CD14-positive monocyte (primary cell): ENCODE results near the gene ME1. TPM values are rescaled to one million over a fixed set of nuclear protein-coding genes. Genes with fewer than 3 reads are reported as not detected.

Experiments
- DNase-seq, 3 donors: peaks; one replicate each; pipeline ENCODE4 v3.0.0-alpha.2; 2011 to 2022
- H2AFZ ChIP-seq: 2 replicates; pipeline ENCODE4 v1.6.0; 2012; ENCODE audit warnings: mild to moderate bottlenecking, low read depth, low read length, inconsistent platforms; ENCODE audit not compliant: insufficient read depth, poor library complexity, severe bottlenecking
- H3K27ac ChIP-seq, 2 donors: 1 replicate in 1 of 2; 2 replicates in 1 of 2; pipeline ENCODE4 v1.5.1; 2012 to 2013; ENCODE audit warnings: low read length in 2 of 2, control low read depth in 1 of 2, inconsistent platforms in 1 of 2, low read depth in 1 of 2, mild to moderate bottlenecking in 1 of 2
- H3K27me3 ChIP-seq, 2 donors: one replicate each; pipeline versions ENCODE4 v1.6.0 to v1.6.1; 2011 to 2013; ENCODE audit warnings: low read length in 2 of 2; ENCODE audit not compliant: control insufficient read depth in 2 of 2, insufficient read depth in 2 of 2
- H3K36me3 ChIP-seq, 2 donors: replicated peaks in 1 of 2; 1 replicate in 1 of 2; 2 replicates in 1 of 2; pipeline versions ENCODE4 v1.5.1 to v1.6.1; 2012 to 2013; ENCODE audit warnings: low read length in 2 of 2, control low read depth in 1 of 2, inconsistent platforms in 1 of 2, mild to moderate bottlenecking in 1 of 2; ENCODE audit not compliant: insufficient read depth in 2 of 2, control insufficient read depth in 1 of 2
- H3K4me1 ChIP-seq, 2 donors: 1 replicate in 1 of 2; 2 replicates in 1 of 2; pipeline versions ENCODE4 v1.5.1 to v1.6.1; 2012 to 2013; ENCODE audit warnings: low read length in 2 of 2, control low read depth in 1 of 2, inconsistent platforms in 1 of 2, mild to moderate bottlenecking in 1 of 2, moderate library complexity in 1 of 2; ENCODE audit not compliant: insufficient read depth in 2 of 2, control insufficient read depth in 1 of 2
- H3K4me2 ChIP-seq: replicated peaks from 2 replicates; pipeline ENCODE3; 2012; ENCODE audit warnings: low read length, moderate library complexity, mild to moderate bottlenecking; ENCODE audit not compliant: poor library complexity, severe bottlenecking; ENCODE audit errors: extremely low read depth
- H3K4me3 ChIP-seq, 3 experiments: fragments of 200-600 bp in 1 of 3; sonication (generic) in 1 of 3; replicated peaks in 1 of 3; 1 replicate in 2 of 3; 2 replicates in 1 of 3; pipeline ENCODE4 v1.5.1; 2011 to 2013; ENCODE audit warnings: low read length in 3 of 3, mild to moderate bottlenecking in 3 of 3, control low read depth in 2 of 3, low read depth in 2 of 3, inconsistent platforms in 1 of 3, moderate library complexity in 1 of 3
- H3K79me2 ChIP-seq: 2 replicates; pipeline ENCODE4 v1.6.0; 2012; ENCODE audit warnings: mild to moderate bottlenecking, control low read depth, inconsistent platforms, low read length, moderate library complexity; ENCODE audit not compliant: insufficient read depth
- H3K9ac ChIP-seq: 2 replicates; pipeline ENCODE4 v1.6.0; 2017; ENCODE audit warnings: low read length, mild to moderate bottlenecking; ENCODE audit not compliant: insufficient read depth, poor library complexity, severe bottlenecking
- H3K9me3 ChIP-seq, 2 donors: replicated peaks in 1 of 2; 1 replicate in 1 of 2; 2 replicates in 1 of 2; pipeline versions ENCODE4 v1.5.1 to v1.6.1; 2012 to 2013; ENCODE audit warnings: low read length in 2 of 2, control low read depth in 1 of 2; ENCODE audit not compliant: control insufficient read depth in 1 of 2, insufficient read depth in 1 of 2
- H4K20me1 ChIP-seq: 2 replicates; pipeline ENCODE4 v1.6.0; 2012; ENCODE audit warnings: mild to moderate bottlenecking, low read length, control low read depth, moderate library complexity; ENCODE audit not compliant: insufficient read depth
- H3K27ac Mint-ChIP-seq, 7 donors: one replicate each; pipeline ENCODE4 v1.8.0; 2020; ENCODE audit warnings: mild to moderate bottlenecking in 7 of 7, mixed read lengths in 7 of 7, moderate library complexity in 6 of 7, inconsistent platforms in 2 of 7
- H3K27me3 Mint-ChIP-seq, 3 donors: one replicate each; pipeline ENCODE4 v1.8.0; 2021 to 2022; ENCODE audit warnings: low read depth in 3 of 3, mild to moderate bottlenecking in 3 of 3, mixed read lengths in 3 of 3, moderate library complexity in 3 of 3, inconsistent platforms in 1 of 3
- H3K36me3 Mint-ChIP-seq, 2 donors: one replicate each; pipeline ENCODE4 v1.8.0; 2020; ENCODE audit warnings: mixed read lengths in 2 of 2, inconsistent platforms in 1 of 2, mild to moderate bottlenecking in 1 of 2
- H3K4me1 Mint-ChIP-seq: one replicate; pipeline ENCODE4 v1.8.0; 2020; ENCODE audit warnings: mild to moderate bottlenecking, mixed read lengths
- H3K4me3 Mint-ChIP-seq, 2 donors: one replicate each; pipeline ENCODE4 v1.8.0; 2020; ENCODE audit warnings: mild to moderate bottlenecking in 2 of 2, mixed read lengths in 2 of 2, moderate library complexity in 1 of 2
- H3K9me3 Mint-ChIP-seq, 7 donors: one replicate each; pipeline ENCODE4 v1.8.0; 2020 to 2022; ENCODE audit warnings: mixed read lengths in 7 of 7, mild to moderate bottlenecking in 6 of 7, moderate library complexity in 6 of 7, inconsistent platforms in 2 of 7
- CTCF ChIP-seq: fragments of 200-600 bp; IDR thresholded peaks from one replicate; pipeline ENCODE4 v1.8.0; 2022; ENCODE audit warnings: antibody characterized with exemption, mild to moderate bottlenecking
- WGBS: methylation state at CpG from one replicate; pipeline ENCODE4 v1.1.5; 2013; ENCODE audit warnings: missing lambda C conversion rate; ENCODE audit not compliant: insufficient coverage; 5-methylcytosine and 5-hydroxymethylcytosine counted together
- intact Hi-C, 2 donors: fragments of 100-400 bp; cut with micrococcal nuclease; formaldehyde crosslinking; loops; one replicate each; pipeline versions ENCODE4 v1.15.0 to v1.15.1; 2023
- polyA plus RNA-seq, 3 donors: library from polyadenylated mRNA; depleted of rRNA in 1 of 3; unstranded in 2 of 3; stranded (reverse) in 1 of 3; fragments of 300-500 nt in 2 of 3; fragments of >200 nt in 1 of 3; fragmentation: Illumina TruSeq in 2 of 3; gene quantifications; 1 replicate in 2 of 3; 2 replicates in 1 of 3; pipeline ENCODE4 v1.2.3, GENCODE V29; 2012 to 2021

ME1 gene
- polyA plus RNA-seq, 3 donors, result 1.3 to 4.0 (median 2.1) TPM

GRCh38 chr6:83303426-83303825 is 127.4 kb downstream of the ME1 start:
- Histone ChIP-seq H4K20me1 (no peaks in the 10 kb centered on the region), H3K27ac (no peak overlapping the region), H2AFZ (no peak overlapping the region), H3K9ac (no peak overlapping the region), H3K4me2 (no peak overlapping the region), H3K4me1 (no peaks in the 10 kb centered on the region), H3K36me3 (no peaks in the 10 kb centered on the region), H3K27me3 (no peaks in the 10 kb centered on the region), H3K9me3 (no peaks in the 10 kb centered on the region), H3K4me3 (no peak overlapping the region), H3K79me2 (no peaks in the 10 kb centered on the region)
- Mint-ChIP-seq H3K27ac (no peak overlapping the region), H3K4me1 (no peaks in the 10 kb centered on the region), H3K4me3 (no peak overlapping the region), H3K27me3 (peaks cover 0 to 2% (median 1%) of the 10 kb centered on the region in 3 donors), H3K9me3 (peaks cover 0 to 8% (median 0%) of the 10 kb centered on the region in 7 donors), H3K36me3 (no peaks in the 10 kb centered on the region)
- no peak for DNase-seq
- WGBS, result no CpG with 5 or more reads among the region's 1 CpG
- intact Hi-C loops, result no loop called here
- no peak for TF ChIP-seq CTCF

DNA sequence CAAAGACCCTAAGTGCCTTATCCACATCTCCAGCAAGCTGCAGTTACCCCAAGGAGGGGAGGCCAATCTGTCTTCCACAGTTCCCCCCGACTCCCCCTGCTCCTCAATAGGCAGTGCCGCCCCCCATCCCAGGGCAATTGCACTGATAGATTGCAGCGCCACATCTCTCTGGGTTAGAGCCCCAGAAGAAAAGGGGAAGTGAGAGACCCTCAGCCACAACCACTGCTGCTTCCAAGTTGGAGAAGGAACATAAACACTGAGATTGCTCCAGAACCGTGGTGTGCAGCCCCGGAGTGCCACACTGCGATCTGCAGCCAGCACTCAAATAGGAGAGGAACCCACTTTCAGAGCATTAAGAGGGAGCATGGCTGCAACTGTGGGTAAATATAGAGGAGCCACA is 136.2 kb downstream of the ME1 start:
- H3K36me3 ChIP-seq, result no peaks in the 10 kb centered on the region
- peaks cover 0 to 5% (median 2%) of the 10 kb centered on the region in 3 donors for H3K27me3 Mint-ChIP-seq
- H3K4me3 ChIP-seq, result no peak overlapping the region
- H3K4me1 Mint-ChIP-seq, result no peaks in the 10 kb centered on the region
- DNase-seq, result no peak
- H4K20me1 ChIP-seq, result no peaks in the 10 kb centered on the region
- peaks cover 0 to 8% (median 1%) of the 10 kb centered on the region in 7 donors for H3K9me3 Mint-ChIP-seq
- H3K27ac Mint-ChIP-seq, result no peak overlapping the region
- no peak overlapping the region for H3K4me2 ChIP-seq
- no peak overlapping the region for H3K27ac ChIP-seq
- no peaks in the 10 kb centered on the region for H3K36me3 Mint-ChIP-seq
- no peak overlapping the region for H2AFZ ChIP-seq
- H3K4me1 ChIP-seq, result no peaks in the 10 kb centered on the region
- H3K4me3 Mint-ChIP-seq, result no peak overlapping the region
- H3K79me2 ChIP-seq, result no peaks in the 10 kb centered on the region
- no peaks in the 10 kb centered on the region for H3K27me3 ChIP-seq
- H3K9ac ChIP-seq, result no peak overlapping the region
- TF ChIP-seq CTCF, result no peak
- 60% methylated on average over 3 of the region's 6 CpGs for WGBS
- intact Hi-C loops, result no loop called here
- no peaks in the 10 kb centered on the region for H3K9me3 ChIP-seq
